GM12873 (cell line): ENCODE results near the gene ZNF892.

ENCODE experiments used
- CTCF ChIP-seq: IDR thresholded peaks from 2 replicates; pipeline ENCODE4 v1.5.1; 2012; ENCODE audit warnings: low read depth, mild to moderate bottlenecking, moderate library complexity, low read length, control low read depth; ENCODE audit not compliant: insufficient read depth; ENCODE audit errors: missing control alignments

The ZNF892 gene

GRCh38 chr2:95192956-95193355 is 14.4 kb upstream of the ZNF892 start:
- peak; percentile 61 for TF ChIP-seq CTCF

GRCh38 chr2:95203911-95204310 is 3.4 kb upstream of the ZNF892 start:
- TF ChIP-seq CTCF: no peak

- TF ChIP-seq CTCF: no peak
Observed at GRCh38 chr2:95204396-95204795, 2.9 kb upstream of the ZNF892 start.

GRCh38 chr2:95206096-95206495 is 1.2 kb upstream of the ZNF892 start:
- no peak for TF ChIP-seq CTCF

- TF ChIP-seq CTCF: no peak
Observed at GRCh38 chr2:95208106-95208505, 785 bp downstream of the ZNF892 start.

GRCh38 chr2:95215018-95215612 is 7.8 kb downstream of the ZNF892 start:
- TF ChIP-seq CTCF: no peak

GRCh38 chr2:95220449-95220848 is 13.1 kb downstream of the ZNF892 start:
- TF ChIP-seq CTCF: no peak

- no peak for TF ChIP-seq CTCF
Observed at GRCh38 chr2:95225658-95226057, 18.3 kb downstream of the ZNF892 start.
